Tibial nerve (tissue), 4 donors: Measurements from ENCODE around the gene EXT2. TPM values are rescaled to one million over a fixed set of nuclear protein-coding genes. Genes with fewer than 3 reads are reported as not detected.

Experiments
- DNase-seq, 2 donors: peaks; one replicate each; pipeline ENCODE4 v3.0.0-alpha.2; 2019; ENCODE audit warnings: low spot score in 2 of 2
- H3K27ac ChIP-seq, 4 donors: fragments of 200-600 bp; sonication (generic) in 3 of 4; one replicate each; pipeline ENCODE4 v1.5.1; 2017 to 2019; ENCODE audit warnings: mild to moderate bottlenecking in 1 of 4
- H3K27me3 ChIP-seq, 2 donors: fragments of 200-600 bp; sonication (generic) in 1 of 2; one replicate each; pipeline versions ENCODE4 v1.5.1 to v1.6.0; 2017 to 2019
- H3K36me3 ChIP-seq, 3 donors: fragments of 200-600 bp; sonication (generic); one replicate each; pipeline ENCODE4 v1.5.1; 2018 to 2019
- H3K4me1 ChIP-seq, 4 donors: fragments of 200-600 bp; sonication (generic) in 3 of 4; one replicate each; pipeline ENCODE4 v1.5.1; 2017 to 2019
- H3K4me3 ChIP-seq, 4 donors: fragments of 200-600 bp; sonication (generic) in 3 of 4; one replicate each; pipeline ENCODE4 v1.5.1; 2017 to 2019; ENCODE audit warnings: mild to moderate bottlenecking in 1 of 4, moderate library complexity in 1 of 4
- H3K9me3 ChIP-seq, 4 donors: fragments of 200-600 bp; sonication (generic) in 3 of 4; one replicate each; pipeline ENCODE4 v1.5.1; 2017 to 2019
- CTCF ChIP-seq, 5 experiments: fragments of 200-600 bp in 3 of 5; fragments of 450-650 bp in 2 of 5; sonication (generic) in 3 of 5; IDR thresholded peaks; one replicate each; pipeline ENCODE4 v1.5.1; 2016 to 2019; ENCODE audit warnings: antibody characterized with exemption in 5 of 5, mild to moderate bottlenecking in 3 of 5, moderate library complexity in 2 of 5
- EP300 ChIP-seq, 2 donors: sonication (generic); formaldehyde crosslinking; IDR thresholded peaks; one replicate each; pipeline ENCODE4 v1.6.1; 2017; ENCODE audit warnings: antibody characterized with exemption in 2 of 2, mild to moderate bottlenecking in 1 of 2
- POLR2A ChIP-seq, 2 donors: fragments of 450-650 bp; IDR thresholded peaks; one replicate each; pipeline ENCODE4 v1.6.1; 2017; ENCODE audit warnings: antibody characterized with exemption in 2 of 2, mild to moderate bottlenecking in 2 of 2, moderate library complexity in 2 of 2
- WGBS, 2 donors: methylation state at CpG; one replicate each; pipeline ENCODE4 v1.1.5; 2018; 5-methylcytosine and 5-hydroxymethylcytosine counted together
- total RNA-seq, 4 donors: library from RNA; depleted of rRNA; stranded (reverse); fragments of >200 nt; gene quantifications; one replicate each; pipeline ENCODE4 v1.1.0, GENCODE V29; 2016

Gene EXT2
- total RNA-seq, 4 donors from 2014 or later, result 69.3 to 80.0 (median 73.1) TPM

GRCh38 chr11:44271286-44271685, 175.8 kb downstream of the EXT2 start:
- no peaks in the 10 kb centered on the region for H3K27me3 ChIP-seq
- WGBS, 2 donors, result 90 to 93% methylated on average over 6 of the region's 6 CpGs

GRCh38 chr11:44274404-44274803, 178.9 kb downstream of the EXT2 start:
- Histone ChIP-seq H3K4me1 (peaks cover 0 to 19% (median 0%) of the 10 kb centered on the region in 4 donors), H3K27ac (no peak overlapping the region), H3K27me3 (no peaks in the 10 kb centered on the region), H3K4me3 (no peak overlapping the region), H3K36me3 (no peaks in the 10 kb centered on the region), H3K9me3 (no peaks in the 10 kb centered on the region)
- TF ChIP-seq EP300 (IDR thresholded peaks at IDR 0.05), result no peak
- no peak for TF ChIP-seq CTCF (IDR thresholded peaks at IDR 0.05)
- TF ChIP-seq POLR2A (IDR thresholded peaks at IDR 0.05), result no peak
- DNase-seq, result no peak
- WGBS, 2 donors, result 95 to 96% methylated on average over 1 of the region's 1 CpG

More at GRCh38 chr11:44271286-44271685, 175.8 kb downstream of the EXT2 start:
- DNase-seq, result no peak
- H3K4me1 ChIP-seq, result peaks cover 0 to 6% (median 0%) of the 10 kb centered on the region in 4 donors
- H3K4me3 ChIP-seq, result no peak overlapping the region
- H3K27ac ChIP-seq, result no peak overlapping the region
- H3K36me3 ChIP-seq, result no peaks in the 10 kb centered on the region
- TF ChIP-seq CTCF (IDR thresholded peaks at IDR 0.05) (no peak), EP300 (IDR thresholded peaks at IDR 0.05) (no peak), POLR2A (IDR thresholded peaks at IDR 0.05) (no peak)
- no peaks in the 10 kb centered on the region for H3K9me3 ChIP-seq

GRCh38 chr11:44275241-44275640, 179.8 kb downstream of the EXT2 start:
- TF ChIP-seq EP300 (IDR thresholded peaks at IDR 0.05) (no peak), POLR2A (IDR thresholded peaks at IDR 0.05) (no peak), CTCF (IDR thresholded peaks at IDR 0.05) (no peak)
- no peak for DNase-seq
- Histone ChIP-seq H3K4me1 (peaks cover 0 to 19% (median 0%) of the 10 kb centered on the region in 4 donors), H3K9me3 (no peaks in the 10 kb centered on the region), H3K36me3 (no peaks in the 10 kb centered on the region), H3K27ac (no peak overlapping the region), H3K27me3 (no peaks in the 10 kb centered on the region), H3K4me3 (no peak overlapping the region)
- 88 to 97% methylated on average over 4 to 10 of the region's 10 CpGs for WGBS, 2 donors

GRCh38 chr11:44275961-44276550, 180.6 kb downstream of the EXT2 start:
- TF ChIP-seq EP300 (IDR thresholded peaks at IDR 0.05) (no peak), CTCF (IDR thresholded peaks at IDR 0.05) (no peak), POLR2A (IDR thresholded peaks at IDR 0.05) (no peak)
- Histone ChIP-seq H3K27ac (no peak overlapping the region), H3K36me3 (no peaks in the 10 kb centered on the region), H3K9me3 (no peaks in the 10 kb centered on the region), H3K4me3 (no peak overlapping the region), H3K27me3 (no peaks in the 10 kb centered on the region), H3K4me1 (peaks cover 0 to 14% (median 0%) of the 10 kb centered on the region in 4 donors)
- WGBS, 2 donors, result 80 to 83% methylated on average over 7 of the region's 7 CpGs
- no peak for DNase-seq

GRCh38 chr11:44277196-44278090, 182.0 kb downstream of the EXT2 start:
- no peaks in the 10 kb centered on the region for H3K27me3 ChIP-seq
- DNase-seq, result no peak
- H3K4me3 ChIP-seq, result no peak overlapping the region
- H3K36me3 ChIP-seq, result no peaks in the 10 kb centered on the region
- WGBS, 2 donors, result 74 to 84% methylated on average over 18 of the region's 18 CpGs
- H3K9me3 ChIP-seq, result no peaks in the 10 kb centered on the region
- H3K4me1 ChIP-seq, result peaks cover 0 to 14% (median 0%) of the 10 kb centered on the region in 4 donors
- H3K27ac ChIP-seq, result no peak overlapping the region
- TF ChIP-seq POLR2A (IDR thresholded peaks at IDR 0.05) (no peak), EP300 (IDR thresholded peaks at IDR 0.05) (no peak), CTCF (IDR thresholded peaks at IDR 0.05) (no peak)
